T-helper 2 cell (primary cell): ENCODE data around the gene GABBR2.
A peak's percentile ranks its signal among the peaks of the same experiment; 100 is the strongest.
"Not testable (repeated sequence)": the region's sequence is repeated elsewhere in the genome, so short reads cannot be mapped to it uniquely, and the experiment has no call there.

ENCODE experiments used
- DNase-seq, 5 experiments: peaks; one replicate each; pipeline versions ENCODE4 v3.0.0 to v3.0.0-alpha.2; 2012 to 2022

The GABBR2 gene

DNA sequence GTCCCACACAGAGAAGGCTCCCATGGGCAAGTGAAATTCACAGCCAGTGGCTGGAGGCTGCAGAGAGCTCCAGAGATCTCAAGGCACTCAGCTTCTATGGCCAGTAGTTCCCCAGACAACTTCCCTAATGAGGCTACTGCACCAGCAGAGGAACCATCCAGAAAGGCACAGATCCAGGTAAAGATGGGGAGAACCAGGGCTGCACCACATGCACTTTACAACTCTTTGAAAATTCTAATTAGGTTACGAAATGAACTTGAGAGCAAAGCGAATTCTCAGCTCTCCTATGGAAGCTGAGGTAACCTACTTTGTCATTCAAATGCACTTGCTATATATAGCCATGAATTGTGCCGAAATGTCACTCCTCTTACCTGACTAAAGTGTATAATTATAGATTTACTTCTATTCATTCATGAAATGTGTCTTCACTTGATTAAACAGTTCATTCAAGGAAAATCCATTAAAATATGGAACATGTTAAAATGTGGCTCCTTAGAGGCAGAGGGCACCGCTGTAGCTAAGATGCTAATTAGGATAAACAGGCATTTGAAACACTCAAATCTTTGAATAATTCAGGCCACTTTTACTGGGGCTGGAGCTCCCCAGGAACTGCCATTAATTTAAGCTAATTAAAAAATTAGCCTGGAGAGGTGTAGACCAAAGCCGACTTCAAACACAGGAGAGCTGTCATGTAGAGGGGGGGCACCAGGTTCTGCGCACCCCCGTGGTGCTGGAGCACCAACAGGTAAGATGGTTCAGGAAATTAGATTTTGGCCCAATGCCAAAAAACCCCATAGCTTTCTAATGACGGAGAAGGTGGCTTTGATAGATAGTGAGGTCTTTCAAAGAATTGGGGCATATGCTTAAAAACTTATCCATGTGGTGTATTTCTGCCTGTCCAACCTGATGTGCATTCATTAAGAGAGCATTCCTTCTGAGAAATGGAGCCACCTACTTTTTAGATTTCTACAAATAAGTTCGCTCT, 204.1 kb downstream of the GABBR2 start:
- no peak for DNase-seq

DNA sequence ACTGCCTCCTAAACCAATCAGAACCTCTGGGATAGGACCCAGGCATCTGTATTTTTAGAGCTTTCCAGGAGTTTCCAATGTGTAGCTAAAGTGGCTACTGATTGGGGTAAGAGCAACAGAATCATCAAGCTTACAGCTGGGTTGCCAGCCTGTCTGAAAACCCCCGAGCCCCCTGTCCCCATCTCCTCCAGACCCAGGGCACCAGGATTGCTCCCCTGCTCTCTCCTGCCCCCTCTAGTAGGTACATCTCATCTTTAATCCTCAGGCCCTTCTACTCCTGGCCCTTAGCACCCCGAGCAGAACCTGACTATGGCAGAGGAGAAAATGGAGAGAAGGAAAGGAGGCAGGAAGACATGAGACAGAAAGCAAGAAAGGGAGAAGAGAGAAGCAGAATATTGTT, 204.9 kb downstream of the GABBR2 start:
- DNase-seq: no peak

DNA sequence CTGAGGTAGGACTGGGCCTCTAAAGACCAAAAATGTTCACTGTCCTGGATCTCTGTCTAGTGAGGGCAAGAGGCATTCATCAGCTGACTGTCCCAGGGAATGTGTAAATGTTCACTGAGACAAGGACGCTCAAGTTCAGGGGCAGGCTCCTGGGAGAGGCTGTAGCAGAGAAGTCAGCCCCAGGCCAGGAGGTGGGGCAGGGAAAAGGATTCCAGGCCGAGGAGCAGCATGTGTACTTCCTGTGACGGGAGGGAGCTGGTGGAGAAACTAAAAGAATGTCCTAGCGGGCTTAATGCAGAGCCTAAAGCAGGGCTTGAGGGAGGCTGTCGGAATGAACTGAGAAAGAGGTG, 205.8 kb downstream of the GABBR2 start:
- no peak for DNase-seq

DNA sequence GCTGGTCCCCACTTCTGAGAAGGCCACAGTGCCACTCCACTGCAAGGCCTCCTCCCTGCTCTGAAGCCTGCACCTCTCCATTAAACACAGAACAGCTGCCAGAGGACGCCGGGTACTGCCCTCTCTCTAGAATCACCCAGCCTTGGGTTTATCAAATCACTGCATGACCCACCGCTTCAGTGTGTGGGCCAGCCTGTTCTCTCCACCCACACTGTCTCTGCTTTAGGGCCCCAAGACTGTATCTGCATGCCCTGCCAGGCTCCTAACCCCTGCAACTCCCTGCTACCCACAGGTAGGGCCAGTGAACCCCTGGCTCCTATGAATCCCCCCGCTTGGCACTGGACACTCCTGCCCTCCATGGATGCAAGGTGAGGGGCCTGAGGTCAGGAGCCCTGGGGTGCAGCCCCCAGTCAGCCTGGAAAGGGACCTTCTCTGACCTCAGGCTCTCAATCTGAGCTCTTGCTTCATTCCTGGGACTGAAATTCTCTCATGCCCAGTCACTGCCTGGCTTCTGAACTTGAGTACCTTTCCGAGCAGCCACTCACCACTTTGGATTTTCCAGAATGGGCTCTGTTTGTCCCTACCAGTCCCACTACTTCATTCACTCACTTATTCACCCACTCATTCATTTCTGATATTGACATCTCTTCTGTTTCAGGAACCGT, 206.3 kb downstream of the GABBR2 start:
- DNase-seq: no peak

DNA sequence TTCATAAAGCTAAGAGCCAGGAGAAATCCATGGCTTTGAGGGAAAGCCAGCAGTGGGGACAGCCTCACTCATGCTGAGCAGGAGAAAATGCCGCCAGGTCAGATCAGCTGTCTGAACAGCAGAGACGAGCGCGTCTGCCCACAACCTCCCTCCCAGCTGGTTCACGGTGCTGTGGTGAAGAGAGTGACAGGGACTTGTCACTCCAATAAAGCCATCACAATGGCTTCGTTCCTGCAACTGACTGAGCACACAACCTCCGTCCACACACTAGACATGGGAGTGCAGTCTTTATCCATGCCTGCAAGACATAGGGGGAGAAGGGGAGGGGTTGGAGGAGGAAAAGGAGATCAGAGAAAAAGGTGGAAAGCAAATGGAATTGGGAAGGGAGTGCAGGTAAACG, 206.9 kb downstream of the GABBR2 start:
- DNase-seq: no peak

DNA sequence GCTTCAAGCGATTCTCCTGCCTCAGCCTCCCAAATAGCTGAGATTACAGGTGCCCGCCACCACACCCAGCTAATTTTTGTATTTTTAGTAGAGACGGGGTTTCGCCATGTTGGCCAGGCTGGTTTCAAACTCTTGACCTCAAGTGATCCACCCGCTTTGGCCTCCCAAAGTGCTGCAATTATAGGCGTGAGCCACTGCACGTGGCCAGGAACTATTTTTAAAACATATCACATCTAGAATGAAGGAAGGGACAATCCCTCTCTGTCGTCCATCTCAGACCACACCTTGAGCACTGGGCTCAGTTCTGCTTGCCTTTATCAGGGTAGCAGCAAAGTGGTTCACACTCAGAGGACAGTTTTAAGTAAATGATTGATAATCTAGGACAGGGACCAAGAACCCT, 207.5 kb downstream of the GABBR2 start:
- not testable (repeated sequence) for DNase-seq

DNA sequence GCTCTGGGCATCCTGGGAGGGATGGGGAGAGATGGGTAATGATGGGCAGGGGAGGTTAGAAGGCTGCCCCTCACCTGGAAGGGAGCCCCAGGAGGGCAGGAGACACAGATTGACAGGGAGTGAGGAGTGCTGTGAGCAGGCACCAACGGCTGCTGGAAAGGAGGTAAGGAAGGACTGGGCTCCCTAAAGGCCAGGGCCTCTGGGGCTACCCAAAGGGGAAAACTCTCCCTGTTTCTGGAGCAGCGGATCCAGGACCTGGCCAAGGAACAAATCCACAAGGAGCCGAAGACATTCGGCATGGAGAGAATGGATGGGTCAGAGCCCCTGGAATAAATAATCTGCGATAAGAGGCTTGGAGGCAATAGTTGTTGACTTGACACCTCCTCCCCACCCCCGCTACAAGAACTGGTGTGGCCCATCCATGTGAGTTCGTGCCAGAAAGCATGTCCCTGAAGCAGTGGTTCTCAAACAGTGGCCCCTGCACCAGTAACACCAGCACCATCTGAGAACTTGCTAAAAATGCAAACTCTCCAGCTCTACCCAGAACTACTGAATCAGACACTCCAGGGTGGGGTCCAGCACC, 208.3 kb downstream of the GABBR2 start:
- DNase-seq: no peak

DNA sequence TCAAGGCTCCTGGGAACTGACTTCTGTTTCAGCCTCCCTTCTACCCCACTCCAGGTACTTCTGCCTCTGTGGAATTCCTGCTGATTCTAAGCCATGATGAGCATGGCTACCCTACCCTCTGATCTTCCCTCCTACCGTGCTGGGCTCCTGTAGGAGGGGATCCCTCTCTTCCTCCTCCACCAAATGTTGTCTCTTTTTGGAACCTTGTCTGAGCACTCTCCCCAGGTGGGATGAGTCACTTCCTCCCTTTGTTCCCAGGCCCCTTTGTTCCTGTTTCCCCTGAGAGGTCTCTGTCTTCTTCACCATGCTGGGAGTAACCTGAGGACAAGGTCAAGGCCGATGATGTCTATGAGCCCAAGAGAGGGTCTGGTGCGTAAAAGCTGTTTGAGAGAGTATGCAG, 213.2 kb downstream of the GABBR2 start:
- no peak for DNase-seq

DNA sequence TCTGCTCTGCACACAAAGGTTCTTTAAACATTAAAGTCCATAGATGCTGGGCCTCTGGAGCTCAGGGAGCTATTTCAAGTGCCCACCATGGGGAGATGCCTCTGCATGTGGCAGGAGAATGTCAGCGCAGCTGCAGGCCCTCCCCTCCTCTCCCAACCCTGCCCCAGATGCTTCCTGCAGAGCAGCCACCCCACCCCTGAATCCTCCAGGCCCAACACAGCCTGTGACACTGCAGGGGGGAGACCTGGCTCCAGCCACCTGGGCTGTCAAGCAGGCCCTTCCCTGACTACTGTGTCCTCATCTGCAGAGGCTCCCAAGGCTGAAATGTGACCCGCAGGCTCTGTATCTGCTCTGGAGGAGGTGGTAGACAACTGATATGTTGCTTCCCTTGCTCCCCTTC, 213.9 kb downstream of the GABBR2 start:
- DNase-seq: no peak

DNA sequence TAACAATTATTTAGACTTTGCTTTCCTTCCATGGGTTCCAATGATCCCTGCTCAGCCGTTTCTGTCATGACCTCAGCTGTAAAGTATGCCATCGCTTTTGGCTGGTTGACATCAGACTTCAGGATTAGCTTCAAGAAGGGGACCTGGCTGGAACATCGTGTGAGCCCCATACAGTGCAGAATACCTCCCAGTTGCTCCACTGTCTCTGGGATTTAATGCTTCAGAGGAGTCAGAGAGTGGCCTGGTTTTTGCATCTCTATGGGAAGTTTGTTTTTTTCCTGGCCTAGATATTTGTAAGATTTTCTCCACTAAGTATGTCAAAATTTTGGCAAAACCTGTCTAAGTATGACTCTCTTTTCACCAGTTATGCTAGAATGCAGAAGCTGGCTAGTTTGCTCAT, 216.9 kb downstream of the GABBR2 start:
- DNase-seq: no peak

DNA sequence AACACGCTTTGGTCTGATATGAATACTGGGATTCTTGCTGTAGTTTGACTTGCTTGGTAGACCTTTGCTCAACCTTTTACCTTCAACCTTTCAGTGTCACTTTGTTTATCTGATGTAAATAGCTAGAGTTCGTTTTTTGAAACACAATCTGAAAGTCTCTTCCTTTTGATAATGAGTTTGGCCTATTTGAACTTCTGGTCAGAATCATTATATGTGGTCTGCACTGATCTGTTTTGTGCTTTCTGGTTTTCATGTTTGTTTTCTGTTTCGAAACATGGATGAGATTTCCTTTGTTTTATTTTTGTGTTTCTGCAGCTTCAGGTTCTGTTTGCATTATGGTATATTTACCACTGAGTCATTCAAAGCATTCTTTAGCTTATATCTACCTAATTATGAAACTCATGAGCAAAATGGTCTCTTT, 217.5 kb downstream of the GABBR2 start:
- DNase-seq: peak in 1 of 5 experiments; percentile 39

DNA sequence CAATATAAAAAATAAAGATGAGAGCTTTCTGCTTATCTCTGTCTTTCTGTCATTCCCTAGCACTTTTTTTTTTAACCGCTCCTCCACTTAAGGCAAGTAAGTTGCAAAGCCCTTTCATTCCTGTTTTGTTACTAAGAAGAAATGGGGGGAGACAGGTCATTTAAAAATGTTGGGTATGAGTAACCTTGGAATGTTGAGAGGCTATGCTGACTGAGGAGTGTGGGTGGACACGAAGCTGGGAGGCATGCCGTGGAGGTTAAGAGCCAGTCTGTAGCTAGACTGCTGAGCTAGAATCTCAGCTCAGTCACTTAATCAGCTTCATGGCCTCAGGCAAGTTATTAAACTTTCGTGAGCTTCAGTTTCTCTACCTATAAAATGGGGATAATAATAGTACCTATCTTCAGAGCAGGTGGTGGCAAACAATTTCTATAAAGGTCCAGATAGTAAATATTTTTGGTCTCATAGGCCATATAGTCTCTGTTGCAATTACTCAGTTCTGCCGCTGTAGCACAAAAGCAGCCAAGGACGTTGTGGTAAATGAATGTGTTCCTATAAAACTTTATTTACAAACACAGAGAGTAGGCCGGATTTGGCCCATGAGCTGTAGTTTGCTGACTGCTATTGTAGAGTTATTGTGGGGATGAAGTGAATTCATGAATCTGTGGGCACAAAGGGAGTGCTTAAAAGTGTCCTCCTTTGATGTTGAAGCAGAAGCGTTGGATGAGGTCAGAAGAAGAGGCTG, 220.0 kb downstream of the GABBR2 start:
- no peak for DNase-seq

DNA sequence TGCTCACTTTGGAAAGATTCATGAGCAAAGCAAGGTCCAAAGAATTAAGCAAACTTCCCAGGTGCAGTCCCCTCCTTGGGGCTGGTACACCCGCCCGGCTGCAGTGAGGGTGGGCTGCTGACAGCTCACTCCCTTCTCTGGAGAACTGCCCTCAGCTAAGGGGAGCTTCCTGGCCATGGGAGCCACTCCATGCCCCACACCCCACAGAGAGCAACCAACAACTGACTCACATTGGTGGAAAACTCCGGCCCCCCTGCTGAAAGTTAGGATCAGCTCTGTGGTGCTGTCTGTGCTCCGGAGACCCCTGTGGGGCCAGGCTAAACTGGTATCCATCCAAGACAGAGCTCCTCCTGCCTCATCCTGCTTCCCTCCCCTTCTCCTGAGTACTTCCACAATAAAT, 223.0 kb downstream of the GABBR2 start:
- no peak for DNase-seq

DNA sequence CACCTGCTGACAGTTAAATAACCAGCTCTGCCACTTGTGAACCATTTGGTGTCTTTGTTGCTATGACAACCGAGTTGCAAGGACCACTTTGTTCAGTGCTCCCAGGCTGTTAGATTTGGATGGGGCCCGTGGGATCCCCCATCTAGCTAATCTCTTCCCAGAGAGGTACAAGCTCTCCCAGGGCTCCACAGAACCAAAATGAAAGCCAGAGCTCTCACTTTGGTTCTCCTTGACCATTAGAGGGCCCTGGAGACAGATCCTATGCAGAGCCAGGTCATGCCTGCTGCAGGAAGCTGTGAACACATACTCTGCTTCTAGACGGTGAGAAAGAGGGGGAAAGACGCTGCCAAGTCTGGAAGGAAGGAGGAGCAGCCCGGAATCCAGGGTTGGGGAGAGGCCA, 224.6 kb downstream of the GABBR2 start:
- no peak for DNase-seq

DNA sequence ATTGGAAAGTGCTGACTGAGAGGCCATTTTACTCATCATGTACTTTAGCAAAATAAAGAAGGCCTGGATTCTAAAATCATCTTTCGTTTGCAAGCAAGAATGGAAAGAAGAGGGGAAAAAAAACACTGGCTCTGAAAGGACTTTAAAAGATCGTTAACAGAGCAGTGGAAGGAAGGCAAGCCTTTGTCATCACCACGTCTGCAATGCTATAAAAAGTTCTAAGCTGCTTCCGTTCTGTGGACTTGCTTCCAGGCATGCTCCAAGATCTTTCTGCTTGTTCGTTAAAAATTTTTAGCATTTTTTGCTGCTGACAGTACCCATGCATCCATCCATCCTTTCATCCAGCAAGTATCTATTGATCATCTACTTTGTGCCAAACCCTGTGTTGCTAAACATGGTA, 226.5 kb downstream of the GABBR2 start:
- no peak for DNase-seq

DNA sequence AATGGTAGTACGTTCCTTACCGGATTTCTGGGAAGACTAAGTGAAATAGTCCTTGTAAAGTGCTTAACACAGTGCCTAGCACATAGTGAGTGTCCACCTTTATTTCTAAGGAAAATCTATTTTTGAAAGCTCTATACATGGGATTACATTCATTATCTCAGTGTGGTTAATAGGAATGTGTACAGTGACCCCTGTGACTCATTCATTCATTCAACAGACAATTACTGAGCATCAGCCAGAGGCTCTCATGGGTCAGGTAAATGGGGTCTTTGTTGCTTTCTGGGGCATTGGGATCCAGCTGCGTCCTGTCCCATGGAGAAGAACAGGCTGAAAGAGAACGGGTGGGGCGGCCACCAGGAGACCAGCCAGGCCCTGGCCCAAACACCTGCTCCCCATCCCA, 227.1 kb downstream of the GABBR2 start:
- no peak for DNase-seq

DNA sequence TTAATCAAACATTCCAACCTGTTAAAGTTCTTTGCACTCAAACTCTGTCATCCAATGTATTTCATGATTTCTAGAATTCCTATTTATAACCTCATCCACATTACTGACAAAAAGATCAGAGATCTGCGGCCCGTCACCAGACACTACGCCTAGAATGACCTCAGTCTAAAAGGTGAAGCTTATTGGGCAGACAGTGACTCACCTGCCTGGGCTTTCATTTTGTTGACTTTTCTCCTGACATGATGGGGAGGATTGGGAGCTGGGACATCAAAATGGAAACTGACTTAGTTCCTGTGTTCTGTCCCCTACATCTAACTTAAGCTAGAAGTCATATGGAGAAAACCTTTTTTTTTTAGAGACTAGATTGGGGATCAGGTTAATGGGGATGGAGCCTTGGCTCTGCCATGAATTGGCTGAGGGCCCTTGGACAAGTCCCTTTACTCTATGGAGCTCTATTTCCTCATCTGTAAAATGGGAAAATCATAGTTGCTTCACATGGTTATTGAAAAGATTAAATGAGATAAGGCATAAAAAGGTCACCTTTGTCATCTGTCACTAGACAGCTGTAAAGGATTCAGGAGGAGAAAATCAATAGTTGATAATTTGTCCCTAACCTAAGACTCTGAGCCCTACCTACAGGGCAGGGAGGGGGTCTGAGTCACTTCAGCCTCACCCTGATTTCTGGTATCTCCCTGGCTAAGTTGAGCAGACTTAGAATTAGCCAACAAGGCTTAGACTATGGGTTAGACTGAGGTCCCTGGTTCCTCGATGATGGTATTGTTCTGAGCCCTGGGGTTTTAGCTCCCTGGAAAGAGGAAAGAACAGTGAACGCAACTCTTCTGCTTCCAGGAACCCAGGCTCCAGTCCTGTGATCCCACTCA, 228.5 kb downstream of the GABBR2 start:
- DNase-seq: no peak

DNA sequence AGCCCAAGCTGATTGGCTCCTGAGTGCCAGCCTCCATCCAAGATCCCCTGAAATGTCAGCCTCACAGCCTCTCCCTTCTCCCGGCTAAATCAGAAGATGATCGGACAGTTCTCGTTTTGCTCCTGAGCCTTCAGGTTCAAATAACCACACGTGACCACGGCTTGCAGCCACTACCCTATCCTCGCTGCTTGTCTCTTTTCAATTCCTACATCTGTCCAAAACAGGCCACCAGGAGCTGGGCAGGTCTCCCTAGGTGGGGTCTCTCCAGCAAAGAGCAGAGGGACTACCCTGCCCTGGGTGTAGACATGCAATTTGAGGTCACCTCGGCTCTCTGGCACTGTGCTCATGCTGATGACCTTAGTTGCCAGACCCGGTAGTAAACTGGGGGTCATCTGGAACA, 229.3 kb downstream of the GABBR2 start:
- no peak for DNase-seq

DNA sequence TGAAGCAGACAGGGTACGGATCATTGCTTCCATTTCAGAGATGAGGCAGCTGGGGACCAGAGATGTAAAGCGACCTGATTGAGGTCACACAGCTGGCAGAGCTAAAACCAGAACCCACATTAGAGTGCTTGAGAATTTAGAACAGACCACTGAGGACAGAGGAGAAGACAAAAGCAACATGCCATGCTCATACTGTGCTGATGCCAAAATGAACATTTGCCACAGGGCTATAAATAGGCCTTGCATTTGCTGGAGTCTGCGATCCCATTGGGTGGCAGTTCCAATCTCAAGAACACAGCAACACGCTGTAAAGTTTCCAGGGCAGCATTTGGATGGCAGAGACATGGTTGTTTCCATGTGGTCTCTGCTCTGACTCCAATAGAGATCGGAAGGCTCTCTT, 230.9 kb downstream of the GABBR2 start:
- no peak for DNase-seq

DNA sequence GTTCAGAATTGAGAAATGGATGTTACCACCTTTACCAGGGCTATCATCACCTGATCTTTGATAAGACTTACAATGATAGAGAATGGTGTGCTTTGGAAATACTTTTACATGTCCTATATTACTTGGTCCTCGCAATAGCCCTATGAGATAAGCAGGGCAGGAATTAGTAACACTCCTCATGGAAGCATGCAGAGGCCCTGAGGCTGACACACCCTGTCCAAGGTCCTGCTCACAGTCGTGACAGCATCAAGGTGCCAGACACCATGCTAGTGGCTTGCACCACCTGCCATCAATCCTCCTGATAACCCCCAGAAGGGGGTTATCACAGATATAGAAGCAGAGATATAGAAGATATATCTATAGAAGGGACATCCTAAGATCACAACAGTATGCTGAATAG, 236.5 kb downstream of the GABBR2 start:
- DNase-seq: no peak

DNA sequence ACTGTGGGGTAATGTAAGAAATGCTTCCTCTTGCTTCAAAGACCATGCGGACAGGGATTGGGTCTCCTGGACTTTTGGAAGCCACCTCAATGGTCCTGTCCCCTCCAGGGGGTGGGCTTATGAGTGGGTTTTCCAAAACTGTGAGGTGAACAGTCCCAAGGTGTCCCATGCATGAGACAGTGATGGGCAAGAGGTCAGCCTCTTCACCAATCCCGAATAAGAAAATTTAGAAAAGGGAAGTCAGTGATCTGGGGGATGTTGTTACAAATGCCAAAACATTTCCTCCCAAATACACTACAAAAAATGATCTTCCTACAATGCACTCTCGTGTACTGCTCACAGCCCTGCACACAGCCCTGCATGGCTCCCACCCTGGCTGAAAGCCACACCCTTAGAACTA, 237.6 kb downstream of the GABBR2 start:
- no peak for DNase-seq

DNA sequence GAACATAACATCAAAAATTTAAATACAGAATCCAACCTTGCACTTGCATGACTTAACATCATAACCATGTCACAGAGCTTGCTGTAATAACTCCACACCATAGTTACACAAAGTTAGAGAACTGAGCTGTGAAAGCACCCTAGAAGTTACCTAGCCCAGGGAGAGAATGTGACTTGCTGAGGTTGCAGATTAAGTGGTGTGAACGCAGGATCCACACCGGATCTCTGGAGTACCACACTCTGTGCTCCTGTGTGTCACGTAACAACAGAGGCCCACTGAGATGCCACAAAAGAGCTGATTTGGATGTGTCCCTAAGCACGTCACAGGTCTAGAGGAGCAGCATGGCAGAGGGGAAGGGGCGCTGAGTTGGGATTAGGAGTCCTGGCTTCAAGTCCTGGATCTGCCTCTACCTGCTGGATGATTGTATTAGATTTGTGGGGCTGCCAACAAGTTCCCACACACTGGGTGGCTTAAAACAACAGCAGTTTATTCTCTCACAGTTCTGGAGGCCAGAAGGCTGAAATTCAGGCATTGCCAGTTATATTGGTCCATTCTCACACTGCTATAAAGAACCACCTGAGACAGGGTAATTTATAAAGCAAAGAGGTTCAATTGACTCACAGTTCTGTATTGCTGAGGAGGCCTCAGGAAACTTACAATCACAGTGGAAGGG, 240.0 kb downstream of the GABBR2 start:
- no peak for DNase-seq
